ENCODE measurements around the gene SLC1A3.

The SLC1A3 gene

DNA sequence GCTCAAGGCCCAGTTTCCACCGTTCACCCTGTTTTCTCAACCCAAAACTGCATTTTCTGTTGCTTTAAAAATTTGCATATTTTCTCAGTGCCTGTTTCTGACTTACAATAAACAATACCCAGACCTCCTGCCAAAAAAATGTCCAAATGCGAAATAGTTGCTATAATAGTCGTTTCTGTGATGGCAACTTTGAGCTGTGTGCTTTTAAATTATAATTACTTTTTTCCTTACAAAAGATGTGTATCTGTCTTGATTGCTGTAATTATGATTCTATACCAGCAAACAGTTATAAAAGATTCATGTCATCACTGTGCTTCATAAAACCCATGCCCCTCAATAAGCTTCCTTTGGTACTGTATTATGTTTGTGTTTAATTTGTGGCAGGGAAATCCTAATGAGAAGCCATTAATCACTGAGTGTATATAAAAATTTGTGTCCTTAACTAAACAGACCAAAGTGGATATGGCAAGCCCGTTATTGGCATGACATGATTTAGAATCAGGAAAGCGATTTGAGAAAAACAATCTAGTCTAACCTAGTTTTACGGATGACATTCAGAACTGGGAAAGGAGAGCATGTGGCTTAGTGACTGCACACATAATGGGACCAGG is 5.4 kb upstream of the SLC1A3 start:
- no peak for DNase-seq

DNA sequence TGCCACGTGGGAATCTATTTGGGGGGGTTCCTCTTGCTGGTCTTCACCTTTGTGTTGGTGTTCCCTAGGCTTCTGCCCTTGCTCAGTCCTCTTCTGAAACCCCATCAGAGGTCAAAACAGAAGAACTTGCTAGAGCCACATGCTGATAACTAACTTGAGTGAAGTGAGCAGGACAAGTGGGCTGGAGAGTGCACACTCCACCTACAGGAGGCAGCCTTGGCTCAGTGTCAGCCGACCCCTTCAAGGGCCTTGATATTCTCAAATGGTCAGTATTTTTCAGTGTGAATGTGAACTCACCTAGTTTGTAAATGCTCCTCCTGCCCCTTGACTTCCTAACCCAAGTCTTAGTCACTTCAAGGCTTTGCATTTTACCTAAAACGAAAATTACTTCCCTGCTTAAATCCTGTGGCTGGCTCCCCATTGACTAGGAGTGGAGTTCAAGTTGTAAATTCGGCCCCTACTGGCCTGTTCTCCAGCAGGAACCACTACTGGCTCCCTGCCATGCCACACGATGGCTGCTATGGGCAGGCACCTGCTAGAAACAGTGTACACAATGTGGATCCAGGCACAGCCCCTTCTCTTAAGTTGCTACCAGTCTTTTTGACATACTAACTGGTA is 3.6 kb upstream of the SLC1A3 start:
- DNase-seq: no peak

- no peak for DNase-seq
Observed at GRCh38 chr5:36605241-36605640, 1.2 kb upstream of the SLC1A3 start.

DNA sequence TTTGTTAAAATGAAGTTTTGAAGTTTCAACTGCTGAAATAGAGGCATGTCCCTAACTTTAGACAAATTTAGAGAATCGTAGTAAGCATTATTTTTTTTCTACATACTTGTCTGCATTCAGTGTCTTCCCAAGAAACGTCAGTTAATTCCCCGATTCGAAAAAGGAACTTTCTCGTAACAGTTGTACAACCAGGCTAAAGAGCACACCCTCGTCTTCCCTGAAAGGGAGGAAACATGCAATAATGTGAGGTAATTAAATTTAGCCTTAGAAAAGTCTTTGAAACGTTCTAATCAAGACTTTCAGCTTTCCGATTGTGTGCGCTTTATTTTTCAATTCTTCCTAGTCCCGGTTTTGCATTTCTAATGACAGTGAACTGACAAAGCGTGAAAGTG is 374 bp upstream of the SLC1A3 start:
- no peak for DNase-seq

- DNase-seq: peak; percentile 75
Observed at GRCh38 chr5:36607114-36607571, 737 bp downstream of the SLC1A3 start.

GRCh38 chr5:36607838-36608783 is 1.7 kb downstream of the SLC1A3 start:
- no peak for DNase-seq

DNA sequence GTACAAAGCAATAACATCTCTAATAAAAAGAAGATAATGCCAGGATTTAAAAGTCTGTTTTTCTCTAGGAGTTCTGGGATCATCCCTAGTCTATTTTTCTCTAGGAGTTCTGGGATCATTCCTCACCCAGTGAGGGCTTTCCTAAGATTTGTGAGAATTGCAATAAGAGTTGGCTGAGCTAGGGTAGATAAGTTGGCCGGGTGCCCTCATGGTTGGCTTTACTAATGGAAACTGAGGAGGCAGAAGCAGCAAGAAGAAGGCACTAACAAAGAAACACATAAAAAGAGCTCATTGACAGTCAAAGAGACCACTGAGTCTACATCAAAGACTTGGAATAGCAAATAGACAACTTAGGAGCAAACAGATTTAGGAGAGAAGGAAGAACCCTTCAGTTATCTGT is 4.2 kb downstream of the SLC1A3 start:
- no peak for DNase-seq

DNA sequence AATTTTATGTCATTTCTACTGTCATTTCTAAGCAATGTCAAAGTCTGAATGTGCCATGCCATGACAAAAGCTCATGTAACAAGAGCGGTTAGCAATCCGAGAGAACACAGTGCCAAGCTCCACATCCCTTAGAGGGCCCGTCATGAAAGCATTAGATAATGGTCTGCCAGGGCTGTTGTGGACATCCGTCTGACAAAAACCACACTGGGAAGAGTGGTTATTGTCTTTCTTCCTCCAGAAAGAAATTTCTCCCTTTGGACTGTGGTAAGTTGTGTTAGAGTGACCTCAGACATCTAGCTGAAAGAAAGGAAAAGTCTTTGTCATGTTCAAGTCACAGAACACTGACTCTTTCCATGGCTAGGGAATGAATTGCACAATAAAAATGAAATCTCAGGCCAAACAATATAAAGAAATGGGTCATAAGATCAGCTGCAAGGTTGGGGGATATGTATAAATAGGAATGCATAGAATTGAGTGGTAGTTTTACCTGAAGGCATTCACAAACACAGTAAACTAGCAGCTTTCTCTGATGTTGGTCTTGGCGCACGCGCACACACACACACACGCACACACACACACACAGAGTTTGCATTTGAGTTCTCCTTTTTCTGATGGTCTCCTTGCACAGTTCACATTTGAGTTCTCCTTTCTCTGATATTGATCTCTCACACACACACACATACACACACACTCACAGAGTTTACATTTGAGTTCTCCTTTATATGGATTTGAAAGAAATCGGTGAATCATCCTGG is 5.3 kb downstream of the SLC1A3 start:
- no peak for DNase-seq

DNA sequence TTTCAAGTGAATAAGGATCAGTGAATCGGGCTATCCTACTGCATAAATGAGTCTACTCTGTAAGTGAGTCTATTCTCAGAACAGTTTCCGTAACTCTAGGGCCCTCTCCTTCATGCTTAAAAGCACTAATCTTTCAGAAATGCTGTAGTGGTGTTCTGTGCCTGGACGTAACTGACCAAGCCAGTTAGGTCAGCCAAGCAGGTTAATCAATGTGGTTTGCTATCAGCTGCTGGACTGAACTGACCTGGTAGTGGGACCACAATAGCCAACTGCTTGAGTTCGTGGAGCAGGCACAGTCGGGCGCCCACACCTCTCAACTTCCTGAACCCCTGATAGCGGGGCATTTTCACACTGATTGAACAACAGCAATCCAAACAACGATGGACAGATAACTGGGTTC is 6.8 kb downstream of the SLC1A3 start:
- peak; percentile 80 for DNase-seq

- DNase-seq: peak; percentile 75
Observed at GRCh38 chr5:36613771-36614656, 7.6 kb downstream of the SLC1A3 start.

GRCh38 chr5:36614657-36615308 is 8.4 kb downstream of the SLC1A3 start:
- peak; percentile 64 for DNase-seq

GRCh38 chr5:36619012-36619635 is 12.7 kb downstream of the SLC1A3 start:
- peak; percentile 89 for DNase-seq

DNA sequence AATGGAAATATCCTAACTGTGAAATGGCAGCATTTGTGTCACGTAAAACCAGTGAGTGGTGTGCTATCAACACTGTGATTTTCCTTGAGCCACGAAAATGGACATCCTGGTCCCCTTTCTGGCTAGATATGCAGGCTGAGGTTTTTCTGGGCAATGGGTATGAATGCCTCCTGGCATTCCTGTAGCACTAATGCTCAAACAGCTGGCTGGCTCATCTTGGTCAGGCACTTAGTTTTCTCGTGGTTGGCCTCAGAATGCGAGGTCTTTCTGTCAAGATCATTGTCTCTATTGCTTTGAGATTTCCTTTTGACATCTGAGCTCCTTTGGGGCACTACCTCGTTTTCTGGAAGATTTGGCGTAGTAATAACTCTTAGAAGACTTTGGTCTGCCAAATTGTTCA is 15.6 kb downstream of the SLC1A3 start:
- DNase-seq: peak; percentile 69

DNA sequence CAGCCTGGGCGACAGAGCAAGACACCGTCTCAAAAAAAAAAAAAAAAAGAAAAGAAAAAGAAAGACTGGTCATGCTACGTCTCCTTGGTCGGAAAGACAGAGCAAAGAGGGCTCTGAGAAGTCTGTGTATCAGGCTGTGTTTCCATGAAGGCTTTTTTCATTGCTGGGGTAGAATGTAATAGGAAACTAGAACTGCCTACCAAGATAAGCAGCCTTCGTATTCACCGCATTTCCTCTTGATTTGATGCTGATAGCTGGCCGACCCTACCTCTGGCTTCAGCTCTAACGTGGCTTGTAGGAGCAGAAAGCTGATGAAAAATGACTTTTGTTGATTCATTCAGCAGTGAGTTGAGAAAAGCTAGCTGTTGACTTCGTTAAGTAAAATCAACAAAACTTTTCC is 17.4 kb downstream of the SLC1A3 start:
- DNase-seq: no peak

DNA sequence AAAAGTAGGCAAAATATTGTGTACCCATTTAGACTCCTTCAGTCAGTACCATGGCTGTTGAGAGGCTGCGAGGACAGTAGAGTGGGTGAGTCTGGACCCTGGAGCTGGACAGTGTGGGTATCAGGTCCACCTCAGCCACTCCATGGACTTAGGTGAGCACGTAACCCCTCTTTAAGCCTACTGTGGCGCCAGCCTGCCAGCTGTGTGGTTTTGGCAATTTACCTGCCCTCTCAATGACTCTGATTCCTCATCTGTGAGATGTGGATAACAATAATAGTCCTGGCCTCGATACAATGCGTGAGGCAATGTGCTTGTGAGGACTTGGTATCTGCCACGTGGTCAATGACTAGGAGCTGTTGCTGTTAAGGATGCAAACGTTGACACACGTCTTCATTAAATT is 17.9 kb downstream of the SLC1A3 start:
- DNase-seq: no peak

GRCh38 chr5:36628695-36629094 is 22.3 kb downstream of the SLC1A3 start:
- DNase-seq: no peak

DNA sequence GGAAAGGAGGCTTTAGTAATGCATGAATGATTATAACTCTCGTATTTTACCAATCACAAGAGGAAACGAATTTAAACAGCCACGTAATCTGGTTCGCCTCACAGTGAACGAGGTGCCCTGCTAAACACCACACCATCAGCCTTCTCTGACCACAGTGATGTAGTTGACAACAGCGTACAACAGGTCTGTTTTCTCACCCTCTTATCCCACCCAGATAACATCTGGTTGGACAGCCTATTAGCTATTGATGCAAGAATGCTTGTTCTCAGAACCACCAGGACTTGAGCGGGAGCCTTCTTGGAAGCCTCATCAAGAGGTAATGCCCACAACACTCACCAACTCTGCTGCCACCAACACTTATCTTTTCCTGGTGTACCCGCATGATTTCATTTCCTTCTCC is 23.3 kb downstream of the SLC1A3 start:
- peak; percentile 67 for DNase-seq

- DNase-seq: no peak
Observed at GRCh38 chr5:36630201-36631145, 24.1 kb downstream of the SLC1A3 start.

GRCh38 chr5:36631154-36631553 is 24.7 kb downstream of the SLC1A3 start:
- no peak for DNase-seq
